Stimulated activated CD8-positive, alpha-beta memory T cell treated with anti-CD3 and anti-CD28 coated beads, Interleukin-2, amount 100 ng/mL, for 48 hours (primary cell): ENCODE results near the gene PJVK.
"Not testable (repeated sequence)": the region's sequence is repeated elsewhere in the genome, so short reads cannot be mapped to it uniquely, and the experiment has no call there.

ENCODE experiments used
- DNase-seq, 2 donors: peaks; one replicate each; pipeline ENCODE4 v3.0.0-alpha.2; 2020; ENCODE audit warnings: low read depth in 2 of 2

PJVK gene

GRCh38 chr2:178450774-178451525 lies at the start of gene PJVK, which contains the start of gene PRKRA:
Gene PJVK, plus strand, starts transcription at chr2:178451378. Its CDS starts 2,032 bp downstream, at chr2:178453410.
Gene PRKRA, minus strand, starts transcription at chr2:178451175. Its CDS starts 145 bp downstream, at chr2:178451030.
- peak; percentile 95 to 96 for DNase-seq

- no peak for DNase-seq
These were observed 49.2 kb upstream of the PJVK start for GRCh38 chr2:178401994-178402437.

- DNase-seq = no peak
These were observed 47.4 kb upstream of the PJVK start for GRCh38 chr2:178403671-178404306.

GRCh38 chr2:178404368-178404767 lies 46.8 kb upstream of the PJVK start:
- DNase-seq = peak in 1 of 2 donors; percentile 3

- DNase-seq = no peak
These were observed 41.9 kb upstream of the PJVK start for GRCh38 chr2:178409261-178409660.

- DNase-seq = no peak
These were observed 39.1 kb upstream of the PJVK start for GRCh38 chr2:178412047-178412446.

- not testable (repeated sequence) for DNase-seq
These were observed 38.7 kb upstream of the PJVK start for GRCh38 chr2:178412453-178412852.

GRCh38 chr2:178413472-178414265 lies 37.5 kb upstream of the PJVK start:
- DNase-seq = peak; percentile 71 to 74

- peak; percentile 68 to 71 for DNase-seq
These were observed 36.6 kb upstream of the PJVK start for GRCh38 chr2:178414266-178415247.

GRCh38 chr2:178415979-178416378 lies 35.2 kb upstream of the PJVK start:
- no peak for DNase-seq

GRCh38 chr2:178417916-178418315 lies 33.3 kb upstream of the PJVK start:
- no peak for DNase-seq

- no peak for DNase-seq
These were observed 32.8 kb upstream of the PJVK start for GRCh38 chr2:178418426-178418825.

GRCh38 chr2:178419123-178419522 lies 32.1 kb upstream of the PJVK start:
- DNase-seq = no peak

GRCh38 chr2:178420463-178420999 lies 30.6 kb upstream of the PJVK start:
- no peak for DNase-seq

- no peak for DNase-seq
These were observed 29.1 kb upstream of the PJVK start for GRCh38 chr2:178422097-178422496.

- DNase-seq = not testable (repeated sequence)
These were observed 27.4 kb upstream of the PJVK start for GRCh38 chr2:178423746-178424145.

- DNase-seq = no peak
These were observed 25.8 kb upstream of the PJVK start for GRCh38 chr2:178425255-178425827.

- DNase-seq = no peak
These were observed 24.8 kb upstream of the PJVK start for GRCh38 chr2:178426388-178426787.

GRCh38 chr2:178427458-178427857 lies 23.7 kb upstream of the PJVK start:
- DNase-seq = no peak

- DNase-seq = no peak
These were observed 22.8 kb upstream of the PJVK start for GRCh38 chr2:178428396-178428806.
